Endothelial cell of umbilical vein (primary cell): ENCODE measurements around the gene LRIF1.

Experiments
- CTCF ChIP-seq, 2 donors: IDR thresholded peaks; 1 replicate in 1 of 2; 2 replicates in 1 of 2; pipeline ENCODE4 v1.5.1; 2011; ENCODE audit warnings: low read length in 2 of 2, mild to moderate bottlenecking in 2 of 2, moderate library complexity in 2 of 2, control low read depth in 1 of 2, inconsistent platforms in 1 of 2, low read depth in 1 of 2; ENCODE audit not compliant: insufficient read depth in 1 of 2; ENCODE audit errors: extremely low read depth in 1 of 2
- EZH2 ChIP-seq: IDR thresholded peaks from 2 replicates; pipeline ENCODE4 v1.6.1; 2012; ENCODE audit warnings: borderline replicate concordance, low read depth, mild to moderate bottlenecking, moderate library complexity, low read length, inconsistent platforms; ENCODE audit not compliant: severe bottlenecking
- JUN ChIP-seq: IDR thresholded peaks from 2 replicates; pipeline ENCODE4 v1.6.1; 2011; ENCODE audit warnings: borderline replicate concordance, low read depth; ENCODE audit not compliant: insufficient read length, insufficient read depth
- MAX ChIP-seq: IDR thresholded peaks from 2 replicates; pipeline ENCODE4 v1.6.1; 2011; ENCODE audit not compliant: insufficient read depth, insufficient read length
- MYC ChIP-seq: IDR thresholded peaks from one replicate; pipeline ENCODE4 v1.6.1; 2011; ENCODE audit warnings: mild to moderate bottlenecking, low read depth, low read length
- POLR2A ChIP-seq: IDR thresholded peaks from 2 replicates; pipeline ENCODE4 v1.6.1; 2012; ENCODE audit warnings: low read depth, mild to moderate bottlenecking, control low read depth, low read length
- POLR2AphosphoS5 ChIP-seq: IDR thresholded peaks from 2 replicates; pipeline ENCODE4 v1.6.1; 2012; ENCODE audit warnings: low read depth, mild to moderate bottlenecking, control low read depth, low read length, moderate library complexity; ENCODE audit not compliant: insufficient read depth

- TF ChIP-seq POLR2AphosphoS5 (no peak), CTCF (IDR thresholded peaks at IDR 0.05; ENCODE audit: extremely low read depth in 1 of 2, insufficient read depth in 1 of 2, low read depth in 1 of 2, low read length in 2 of 2) (no peak), POLR2A (no peak), EZH2 (no peak), MYC (no peak), MAX (no peak), JUN (no peak)
Observed at GRCh38 chr1:110944806-110945205, 18.9 kb downstream of the LRIF1 start.
